Liver (tissue), 9 donors: ENCODE measurements around the gene IFNA6. TPM values are rescaled to one million over a fixed set of nuclear protein-coding genes. Genes with fewer than 3 reads are reported as not detected.

Source experiments
- DNase-seq: peaks from one replicate; pipeline ENCODE4 v3.0.0-alpha.2; 2017; ENCODE audit warnings: low spot score
- H3K27ac ChIP-seq, 2 donors: one replicate each; pipeline ENCODE4 v1.7.0; 2013; ENCODE audit warnings: inconsistent platforms in 2 of 2, low read length in 2 of 2, control low read depth in 1 of 2, low read depth in 1 of 2, mild to moderate bottlenecking in 1 of 2
- H3K27me3 ChIP-seq, 4 donors: one replicate each; pipeline versions ENCODE4 v1.6.1 to v1.7.0; 2013; ENCODE audit warnings: low read length in 3 of 4, inconsistent platforms in 1 of 4, mild to moderate bottlenecking in 1 of 4, moderate library complexity in 1 of 4; ENCODE audit not compliant: control insufficient read depth in 4 of 4, insufficient read depth in 4 of 4
- H3K36me3 ChIP-seq, 4 donors: one replicate each; pipeline versions ENCODE4 v1.6.1 to v1.7.0; 2013; ENCODE audit warnings: low read length in 3 of 4, mild to moderate bottlenecking in 3 of 4, low read depth in 1 of 4, moderate library complexity in 1 of 4; ENCODE audit not compliant: control insufficient read depth in 4 of 4, insufficient read depth in 3 of 4
- H3K4me1 ChIP-seq, 4 donors: one replicate each; pipeline versions ENCODE4 v1.6.1 to v1.7.0; 2013; ENCODE audit warnings: low read length in 3 of 4, mild to moderate bottlenecking in 3 of 4, moderate library complexity in 1 of 4; ENCODE audit not compliant: control insufficient read depth in 4 of 4, insufficient read depth in 4 of 4
- H3K4me3 ChIP-seq, 3 donors: one replicate each; pipeline versions ENCODE4 v1.6.1 to v1.7.0; 2013; ENCODE audit warnings: low read length in 3 of 3, control low read depth in 1 of 3, low read depth in 1 of 3, mild to moderate bottlenecking in 1 of 3
- H3K9ac ChIP-seq, 2 donors: one replicate each; pipeline ENCODE4 v1.7.0; 2013; ENCODE audit warnings: low read length in 2 of 2, mild to moderate bottlenecking in 2 of 2, moderate library complexity in 2 of 2, control low read depth in 1 of 2, low read depth in 1 of 2
- H3K9me3 ChIP-seq, 4 donors: one replicate each; pipeline versions ENCODE4 v1.6.1 to v1.7.0; 2013; ENCODE audit warnings: low read length in 3 of 4; ENCODE audit not compliant: control insufficient read depth in 4 of 4
- ATF3 ChIP-seq: IDR thresholded peaks from 2 replicates; pipeline ENCODE4 v1.6.1; 2016; ENCODE audit warnings: antibody characterized with exemption
- EGR1 ChIP-seq, 2 donors: IDR thresholded peaks; 2 replicates each; pipeline ENCODE4 v1.6.1; 2016 to 2018; ENCODE audit warnings: antibody characterized with exemption in 2 of 2, low read depth in 2 of 2
- FOXA1 ChIP-seq: IDR thresholded peaks from 2 replicates; pipeline ENCODE4 v1.6.1; 2016; ENCODE audit warnings: antibody characterized with exemption
- FOXA2 ChIP-seq: IDR thresholded peaks from 2 replicates; pipeline ENCODE4 v1.6.1; 2016; ENCODE audit warnings: antibody characterized with exemption
- GABPA ChIP-seq, 2 donors: IDR thresholded peaks in 1 of 2; conservative IDR thresholded peaks in 1 of 2; 2 replicates each; pipeline ENCODE4 v1.6.1; 2016; ENCODE audit warnings: antibody characterized with exemption in 2 of 2, mild to moderate bottlenecking in 1 of 2, moderate library complexity in 1 of 2
- HNF4A ChIP-seq, 2 donors: conservative IDR thresholded peaks; 2 replicates each; pipeline ENCODE4 v1.6.1; 2016; ENCODE audit warnings: antibody characterized with exemption in 2 of 2, mild to moderate bottlenecking in 2 of 2
- HNF4G ChIP-seq: IDR thresholded peaks from 2 replicates; pipeline ENCODE4 v1.6.1; 2016; ENCODE audit warnings: antibody characterized with exemption
- JUND ChIP-seq, 2 donors: IDR thresholded peaks; 2 replicates each; pipeline ENCODE4 v1.6.1; 2016; ENCODE audit warnings: antibody characterized with exemption in 2 of 2
- MAX ChIP-seq: IDR thresholded peaks from 2 replicates; pipeline ENCODE4 v1.6.1; 2016; ENCODE audit warnings: antibody characterized with exemption
- NR2F2 ChIP-seq: IDR thresholded peaks from 2 replicates; pipeline ENCODE4 v1.6.1; 2016; ENCODE audit warnings: antibody characterized with exemption
- RAD21 ChIP-seq, 2 donors: IDR thresholded peaks; 2 replicates each; pipeline ENCODE4 v1.6.1; 2016; ENCODE audit warnings: antibody characterized with exemption in 2 of 2, mild to moderate bottlenecking in 2 of 2
- REST ChIP-seq: IDR thresholded peaks from 2 replicates; pipeline ENCODE4 v1.6.1; 2016; ENCODE audit warnings: antibody characterized with exemption, mild to moderate bottlenecking
- RXRA ChIP-seq, 2 donors: IDR thresholded peaks; 2 replicates each; pipeline ENCODE4 v1.6.1; 2017 to 2018; ENCODE audit warnings: antibody characterized with exemption in 2 of 2, mild to moderate bottlenecking in 1 of 2
- TAF1 ChIP-seq: conservative IDR thresholded peaks from 2 replicates; pipeline ENCODE4 v1.6.1; 2016; ENCODE audit warnings: antibody characterized with exemption, mild to moderate bottlenecking
- YY1 ChIP-seq: IDR thresholded peaks from 2 replicates; pipeline ENCODE4 v1.6.1; 2016; ENCODE audit warnings: antibody characterized with exemption, mild to moderate bottlenecking
- ZBTB33 ChIP-seq: IDR thresholded peaks from 2 replicates; pipeline ENCODE4 v1.6.1; 2016; ENCODE audit warnings: antibody characterized with exemption
- WGBS: extraction: QIAGEN DNeasy Blood & Tissue Kit; methylation state at CpG from one replicate; pipeline ENCODE4 v1.1.7; 2013; 5-methylcytosine and 5-hydroxymethylcytosine counted together
- polyA plus RNA-seq, 2 donors: library from polyadenylated mRNA; stranded (reverse) in 1 of 2; unstranded in 1 of 2; fragments of 200-250 nt in 1 of 2; fragments of >200 nt in 1 of 2; fragmentation: Nextera tagmentation in 1 of 2; extraction: Ambion mirVana in 1 of 2; gene quantifications; one replicate each; pipeline versions ENCODE4 v1.2.1 to v1.2.3, GENCODE V29; 2013 to 2015
- total RNA-seq, 2 donors: library from RNA; depleted of rRNA; stranded (reverse); fragments of >200 nt; gene quantifications; one replicate each; pipeline ENCODE4 v1.2.3, GENCODE V29; 2014
- donor health status: healthy.
- donor health status: healthy.
- donor health status: healthy.
- donor health status: healthy.
- donor health status: healthy.

IFNA6 gene
- total and polyA plus RNA-seq, 4 donors: not detected

GRCh38 chr9:21334701-21335632 lies 15.7 kb downstream of the IFNA6 start, which contains the start of gene KLHL9:
KLHL9 (minus strand) TSS chr9:21335404; CDS start chr9:21334859, 545 bp downstream.
- Histone ChIP-seq H3K9ac (peak within 1 kb of the TSS; percentile 94 to 95), H3K27me3 (no peaks in the 10 kb centered on the region), H3K27ac (peak within 1 kb of the TSS; percentile 91 to 97), H3K36me3 (no peaks in the 10 kb centered on the region), H3K9me3 (no peaks in the 10 kb centered on the region), H3K4me1 (peaks cover 1 to 34% (median 22%) of the 10 kb centered on the region in 4 donors), H3K4me3 (peak within 1 kb of the TSS; percentile 92 to 98 (median 93))
- TF ChIP-seq RXRA (IDR thresholded peaks at IDR 0.05) (no peak), MAX (no peak), HNF4A (conservative IDR thresholded peaks at IDR 0.05) (no peak), JUND (IDR thresholded peaks at IDR 0.05) (no peak), GABPA (IDR thresholded peaks at IDR 0.05 in 1 of 2, conservative IDR thresholded peaks at IDR 0.05 in 1 of 2) (peak in 1 of 2 donors; percentile 75)
- WGBS: under 1% methylated on average over 55 of the region's 55 CpGs
- DNase-seq: peak; percentile 89

- TF ChIP-seq RXRA (IDR thresholded peaks at IDR 0.05) (no peak), EGR1 (IDR thresholded peaks at IDR 0.05; ENCODE audit: low read depth in 2 of 2) (no peak), YY1 (no peak), FOXA1 (no peak), GABPA (IDR thresholded peaks at IDR 0.05 in 1 of 2, conservative IDR thresholded peaks at IDR 0.05 in 1 of 2) (no peak), TAF1 (no peak), FOXA2 (no peak), RAD21 (IDR thresholded peaks at IDR 0.05) (no peak), HNF4G (no peak), MAX (no peak)
- Histone ChIP-seq H3K4me1 (peaks cover 1 to 34% (median 22%) of the 10 kb centered on the region in 4 donors), H3K9ac (no peak overlapping the region), H3K4me3 (no peak overlapping the region), H3K27me3 (no peaks in the 10 kb centered on the region), H3K27ac (no peak overlapping the region), H3K36me3 (no peaks in the 10 kb centered on the region), H3K9me3 (no peaks in the 10 kb centered on the region)
- WGBS: 97% methylated on average over 2 of the region's 2 CpGs
- DNase-seq: no peak
Measured at GRCh38 chr9:21333226-21333625, 17.5 kb downstream of the IFNA6 start.

- no peak for DNase-seq
- Histone ChIP-seq H3K27ac (no peak overlapping the region), H3K36me3 (no peaks in the 10 kb centered on the region), H3K27me3 (no peaks in the 10 kb centered on the region), H3K4me1 (peaks cover 1 to 34% (median 22%) of the 10 kb centered on the region in 4 donors), H3K9me3 (no peaks in the 10 kb centered on the region), H3K9ac (no peak overlapping the region), H3K4me3 (no peak overlapping the region)
- 69% methylated on average over 5 of the region's 5 CpGs for WGBS
- TF ChIP-seq FOXA2: no peak
- no peak for TF ChIP-seq NR2F2
- no peak for TF ChIP-seq MAX
- TF ChIP-seq ZBTB33: no peak
- no peak for TF ChIP-seq REST
- no peak for TF ChIP-seq ATF3
- no peak for TF ChIP-seq JUND (IDR thresholded peaks at IDR 0.05)
- TF ChIP-seq GABPA (IDR thresholded peaks at IDR 0.05 in 1 of 2, conservative IDR thresholded peaks at IDR 0.05 in 1 of 2): no peak
- no peak for TF ChIP-seq RAD21 (IDR thresholded peaks at IDR 0.05)
- TF ChIP-seq RXRA (IDR thresholded peaks at IDR 0.05): no peak
- no peak for TF ChIP-seq HNF4A (conservative IDR thresholded peaks at IDR 0.05)
- TF ChIP-seq FOXA1: no peak
Measured at GRCh38 chr9:21331676-21332402, 18.8 kb downstream of the IFNA6 start.
